HG03342 (cell line): Measurements from ENCODE around the gene CACNA1B.
"Not testable (repeated sequence)": the region's sequence is repeated elsewhere in the genome, so short reads cannot be mapped to it uniquely, and the experiment has no call there.

Source experiments
- ATAC-seq: cut with Tn5 transposase; IDR thresholded peaks from one replicate; pipeline ENCODE4 v1.9.1; 2021; ENCODE audit warnings: mild to moderate bottlenecking, moderate library complexity; ENCODE audit not compliant: unreplicated experiment

Gene CACNA1B

GRCh38 chr9:138068601-138069035, 191.0 kb downstream of the CACNA1B start:
- no peak for ATAC-seq

- ATAC-seq = no peak
Measured at GRCh38 chr9:138069731-138070456, 192.3 kb downstream of the CACNA1B start.

- no peak for ATAC-seq
Measured at GRCh38 chr9:138070815-138071214, 193.2 kb downstream of the CACNA1B start.

- no peak for ATAC-seq
Measured at GRCh38 chr9:138071292-138071691, 193.7 kb downstream of the CACNA1B start.

- ATAC-seq = no peak
Measured at GRCh38 chr9:138071731-138072130, 194.1 kb downstream of the CACNA1B start.

- ATAC-seq = no peak
Measured at GRCh38 chr9:138072161-138072842, 194.7 kb downstream of the CACNA1B start.

GRCh38 chr9:138072897-138073296, 195.3 kb downstream of the CACNA1B start:
- ATAC-seq = no peak

- ATAC-seq = no peak
Measured at GRCh38 chr9:138073408-138073807, 195.8 kb downstream of the CACNA1B start.

- ATAC-seq = no peak
Measured at GRCh38 chr9:138073808-138074207, 196.2 kb downstream of the CACNA1B start.

- no peak for ATAC-seq
Measured at GRCh38 chr9:138074516-138074915, 196.9 kb downstream of the CACNA1B start.

- ATAC-seq = no peak
Measured at GRCh38 chr9:138075496-138075895, 197.9 kb downstream of the CACNA1B start.

- no peak for ATAC-seq
Measured at GRCh38 chr9:138075961-138076649, 198.5 kb downstream of the CACNA1B start.

GRCh38 chr9:138076650-138077009, 199.0 kb downstream of the CACNA1B start:
- ATAC-seq = no peak

GRCh38 chr9:138077126-138077525, 199.5 kb downstream of the CACNA1B start:
- ATAC-seq = no peak

GRCh38 chr9:138077898-138078540, 200.4 kb downstream of the CACNA1B start:
- ATAC-seq = no peak

- no peak for ATAC-seq
Measured at GRCh38 chr9:138078846-138079245, 201.3 kb downstream of the CACNA1B start.

GRCh38 chr9:138080979-138081378, 203.4 kb downstream of the CACNA1B start:
- no peak for ATAC-seq

GRCh38 chr9:138082918-138083636, 205.5 kb downstream of the CACNA1B start:
- no peak for ATAC-seq

GRCh38 chr9:138083873-138084272, 206.3 kb downstream of the CACNA1B start:
- ATAC-seq = no peak

GRCh38 chr9:138085568-138085967, 208.0 kb downstream of the CACNA1B start:
- ATAC-seq = no peak

- ATAC-seq = not testable (repeated sequence)
Measured at GRCh38 chr9:138092057-138092456, 214.5 kb downstream of the CACNA1B start.
